H1 (cell line): ENCODE results near the gene SHC3. TPM values are rescaled to one million over a fixed set of nuclear protein-coding genes. Genes with fewer than 3 reads are reported as not detected.

Experiments
- CHD2 ChIP-seq: IDR thresholded peaks from 2 replicates; pipeline ENCODE4 v1.6.1; 2012; ENCODE audit warnings: low read length, improper control_type of control experiment
- EZH2 ChIP-seq: fragments of 200-600 bp; sonication (generic); IDR thresholded peaks from 2 replicates; pipeline ENCODE4 v1.7.1; 2012; ENCODE audit warnings: low read depth, mild to moderate bottlenecking, moderate library complexity, low read length, inconsistent platforms; ENCODE audit not compliant: severe bottlenecking
- GTF2F1 ChIP-seq: IDR thresholded peaks from 2 replicates; pipeline ENCODE4 v1.6.1; 2012; ENCODE audit warnings: low read depth, low read length, improper control_type of control experiment, borderline replicate concordance
- RNF2 ChIP-seq: fragments of 200-900, 300-1000 bp; sonication (generic); IDR thresholded peaks from 2 replicates; pipeline ENCODE4 v1.7.1; 2016; ENCODE audit warnings: borderline replicate concordance, low read depth, mild to moderate bottlenecking, antibody characterized with exemption, low read length; ENCODE audit not compliant: poor library complexity, severe bottlenecking; ENCODE audit errors: missing control alignments
- SAP30 ChIP-seq: fragments of 300-600 bp; sonication (generic); IDR thresholded peaks from 2 replicates; pipeline ENCODE4 v1.7.1; 2012; ENCODE audit warnings: low read length, moderate library complexity, mild to moderate bottlenecking, inconsistent platforms; ENCODE audit not compliant: insufficient read depth, insufficient replicate concordance
- TBP ChIP-seq: IDR thresholded peaks from 2 replicates; pipeline ENCODE4 v1.6.1; 2011; ENCODE audit warnings: low read depth, low read length, improper control_type of control experiment
- polyA plus RNA-seq, 7 experiments: library from polyadenylated mRNA; depleted of rRNA in 3 of 7; stranded (reverse) in 5 of 7; unstranded in 2 of 7; fragments of >200 nt in 5 of 7; fragments of 200-250 nt in 2 of 7; gene quantifications; 1 replicate in 5 of 7; 2 replicates in 1 of 7; 4 replicates in 1 of 7; pipeline versions ENCODE4 v1.2.1 to v1.2.3, GENCODE V29; 2011 to 2013; ENCODE audit warnings: missing spikeins in 2 of 7, mixed read lengths in 2 of 7
- total RNA-seq: library from RNA; stranded (reverse); fragmentation: NEBNext Ultra II Directional; extraction: Animal tissue kit (Norgen Biotek cat#: 25700); gene quantifications from 2 replicates; pipeline ENCODE4 v1.2.1, GENCODE V29; 2021
- TF ChIP-seq, protein P1 (sequence below): fragments of 300-600 bp; sonication (generic); IDR thresholded peaks from 2 replicates; pipeline ENCODE4 v1.7.1; 2012; ENCODE audit warnings: low read length, moderate library complexity, mild to moderate bottlenecking, inconsistent platforms; ENCODE audit not compliant: insufficient replicate concordance
- TF ChIP-seq, protein P2 (sequence below), 3 experiments: IDR thresholded peaks; 1 replicate in 2 of 3; 2 replicates in 1 of 3; pipeline versions ENCODE4 v1.5.1 to v1.6.1; 2011; ENCODE audit warnings: low read length in 3 of 3, mild to moderate bottlenecking in 3 of 3, inconsistent platforms in 2 of 3, low read depth in 1 of 3, moderate library complexity in 1 of 3; ENCODE audit not compliant: insufficient read depth in 1 of 3; ENCODE audit errors: control extremely low read depth in 1 of 3

The SHC3 gene
- total and polyA plus RNA-seq, 2 of the 8 experiments (the other 6 are each of a cell fraction or from before 2014, with no cell fraction given) = 1.4 to 7.1 TPM

DNA sequence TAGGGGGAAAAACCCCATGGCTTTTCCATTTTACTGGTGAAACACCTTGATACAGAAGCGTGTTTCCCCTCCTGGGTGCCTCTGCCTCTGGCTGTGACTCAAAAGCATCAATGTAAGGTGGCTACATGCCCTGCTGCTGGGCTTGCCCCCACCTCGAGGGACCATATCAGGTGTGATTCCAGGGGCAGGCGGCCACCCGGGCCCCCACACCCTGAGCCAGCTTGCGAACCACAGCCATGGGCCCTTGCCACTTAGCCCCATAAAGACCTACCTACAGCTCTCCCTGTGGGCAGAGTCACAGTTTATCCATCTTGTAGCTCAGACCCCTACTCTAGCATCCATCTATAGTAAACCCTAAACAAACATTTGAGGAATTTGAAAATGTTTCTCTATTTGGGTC lies 10.8 kb downstream of the SHC3 start (continued):
- TF ChIP-seq, protein P1, sequence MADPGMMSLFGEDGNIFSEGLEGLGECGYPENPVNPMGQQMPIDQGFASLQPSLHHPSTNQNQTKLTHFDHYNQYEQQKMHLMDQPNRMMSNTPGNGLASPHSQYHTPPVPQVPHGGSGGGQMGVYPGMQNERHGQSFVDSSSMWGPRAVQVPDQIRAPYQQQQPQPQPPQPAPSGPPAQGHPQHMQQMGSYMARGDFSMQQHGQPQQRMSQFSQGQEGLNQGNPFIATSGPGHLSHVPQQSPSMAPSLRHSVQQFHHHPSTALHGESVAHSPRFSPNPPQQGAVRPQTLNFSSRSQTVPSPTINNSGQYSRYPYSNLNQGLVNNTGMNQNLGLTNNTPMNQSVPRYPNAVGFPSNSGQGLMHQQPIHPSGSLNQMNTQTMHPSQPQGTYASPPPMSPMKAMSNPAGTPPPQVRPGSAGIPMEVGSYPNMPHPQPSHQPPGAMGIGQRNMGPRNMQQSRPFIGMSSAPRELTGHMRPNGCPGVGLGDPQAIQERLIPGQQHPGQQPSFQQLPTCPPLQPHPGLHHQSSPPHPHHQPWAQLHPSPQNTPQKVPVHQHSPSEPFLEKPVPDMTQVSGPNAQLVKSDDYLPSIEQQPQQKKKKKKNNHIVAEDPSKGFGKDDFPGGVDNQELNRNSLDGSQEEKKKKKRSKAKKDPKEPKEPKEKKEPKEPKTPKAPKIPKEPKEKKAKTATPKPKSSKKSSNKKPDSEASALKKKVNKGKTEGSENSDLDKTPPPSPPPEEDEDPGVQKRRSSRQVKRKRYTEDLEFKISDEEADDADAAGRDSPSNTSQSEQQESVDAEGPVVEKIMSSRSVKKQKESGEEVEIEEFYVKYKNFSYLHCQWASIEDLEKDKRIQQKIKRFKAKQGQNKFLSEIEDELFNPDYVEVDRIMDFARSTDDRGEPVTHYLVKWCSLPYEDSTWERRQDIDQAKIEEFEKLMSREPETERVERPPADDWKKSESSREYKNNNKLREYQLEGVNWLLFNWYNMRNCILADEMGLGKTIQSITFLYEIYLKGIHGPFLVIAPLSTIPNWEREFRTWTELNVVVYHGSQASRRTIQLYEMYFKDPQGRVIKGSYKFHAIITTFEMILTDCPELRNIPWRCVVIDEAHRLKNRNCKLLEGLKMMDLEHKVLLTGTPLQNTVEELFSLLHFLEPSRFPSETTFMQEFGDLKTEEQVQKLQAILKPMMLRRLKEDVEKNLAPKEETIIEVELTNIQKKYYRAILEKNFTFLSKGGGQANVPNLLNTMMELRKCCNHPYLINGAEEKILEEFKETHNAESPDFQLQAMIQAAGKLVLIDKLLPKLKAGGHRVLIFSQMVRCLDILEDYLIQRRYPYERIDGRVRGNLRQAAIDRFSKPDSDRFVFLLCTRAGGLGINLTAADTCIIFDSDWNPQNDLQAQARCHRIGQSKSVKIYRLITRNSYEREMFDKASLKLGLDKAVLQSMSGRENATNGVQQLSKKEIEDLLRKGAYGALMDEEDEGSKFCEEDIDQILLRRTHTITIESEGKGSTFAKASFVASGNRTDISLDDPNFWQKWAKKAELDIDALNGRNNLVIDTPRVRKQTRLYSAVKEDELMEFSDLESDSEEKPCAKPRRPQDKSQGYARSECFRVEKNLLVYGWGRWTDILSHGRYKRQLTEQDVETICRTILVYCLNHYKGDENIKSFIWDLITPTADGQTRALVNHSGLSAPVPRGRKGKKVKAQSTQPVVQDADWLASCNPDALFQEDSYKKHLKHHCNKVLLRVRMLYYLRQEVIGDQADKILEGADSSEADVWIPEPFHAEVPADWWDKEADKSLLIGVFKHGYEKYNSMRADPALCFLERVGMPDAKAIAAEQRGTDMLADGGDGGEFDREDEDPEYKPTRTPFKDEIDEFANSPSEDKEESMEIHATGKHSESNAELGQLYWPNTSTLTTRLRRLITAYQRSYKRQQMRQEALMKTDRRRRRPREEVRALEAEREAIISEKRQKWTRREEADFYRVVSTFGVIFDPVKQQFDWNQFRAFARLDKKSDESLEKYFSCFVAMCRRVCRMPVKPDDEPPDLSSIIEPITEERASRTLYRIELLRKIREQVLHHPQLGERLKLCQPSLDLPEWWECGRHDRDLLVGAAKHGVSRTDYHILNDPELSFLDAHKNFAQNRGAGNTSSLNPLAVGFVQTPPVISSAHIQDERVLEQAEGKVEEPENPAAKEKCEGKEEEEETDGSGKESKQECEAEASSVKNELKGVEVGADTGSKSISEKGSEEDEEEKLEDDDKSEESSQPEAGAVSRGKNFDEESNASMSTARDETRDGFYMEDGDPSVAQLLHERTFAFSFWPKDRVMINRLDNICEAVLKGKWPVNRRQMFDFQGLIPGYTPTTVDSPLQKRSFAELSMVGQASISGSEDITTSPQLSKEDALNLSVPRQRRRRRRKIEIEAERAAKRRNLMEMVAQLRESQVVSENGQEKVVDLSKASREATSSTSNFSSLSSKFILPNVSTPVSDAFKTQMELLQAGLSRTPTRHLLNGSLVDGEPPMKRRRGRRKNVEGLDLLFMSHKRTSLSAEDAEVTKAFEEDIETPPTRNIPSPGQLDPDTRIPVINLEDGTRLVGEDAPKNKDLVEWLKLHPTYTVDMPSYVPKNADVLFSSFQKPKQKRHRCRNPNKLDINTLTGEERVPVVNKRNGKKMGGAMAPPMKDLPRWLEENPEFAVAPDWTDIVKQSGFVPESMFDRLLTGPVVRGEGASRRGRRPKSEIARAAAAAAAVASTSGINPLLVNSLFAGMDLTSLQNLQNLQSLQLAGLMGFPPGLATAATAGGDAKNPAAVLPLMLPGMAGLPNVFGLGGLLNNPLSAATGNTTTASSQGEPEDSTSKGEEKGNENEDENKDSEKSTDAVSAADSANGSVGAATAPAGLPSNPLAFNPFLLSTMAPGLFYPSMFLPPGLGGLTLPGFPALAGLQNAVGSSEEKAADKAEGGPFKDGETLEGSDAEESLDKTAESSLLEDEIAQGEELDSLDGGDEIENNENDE = no peak
- TF ChIP-seq CHD2 (no peak), TBP (no peak), GTF2F1 (no peak), EZH2 (no peak), SAP30 (no peak), RNF2 (no peak)
- TF ChIP-seq, protein P2, sequence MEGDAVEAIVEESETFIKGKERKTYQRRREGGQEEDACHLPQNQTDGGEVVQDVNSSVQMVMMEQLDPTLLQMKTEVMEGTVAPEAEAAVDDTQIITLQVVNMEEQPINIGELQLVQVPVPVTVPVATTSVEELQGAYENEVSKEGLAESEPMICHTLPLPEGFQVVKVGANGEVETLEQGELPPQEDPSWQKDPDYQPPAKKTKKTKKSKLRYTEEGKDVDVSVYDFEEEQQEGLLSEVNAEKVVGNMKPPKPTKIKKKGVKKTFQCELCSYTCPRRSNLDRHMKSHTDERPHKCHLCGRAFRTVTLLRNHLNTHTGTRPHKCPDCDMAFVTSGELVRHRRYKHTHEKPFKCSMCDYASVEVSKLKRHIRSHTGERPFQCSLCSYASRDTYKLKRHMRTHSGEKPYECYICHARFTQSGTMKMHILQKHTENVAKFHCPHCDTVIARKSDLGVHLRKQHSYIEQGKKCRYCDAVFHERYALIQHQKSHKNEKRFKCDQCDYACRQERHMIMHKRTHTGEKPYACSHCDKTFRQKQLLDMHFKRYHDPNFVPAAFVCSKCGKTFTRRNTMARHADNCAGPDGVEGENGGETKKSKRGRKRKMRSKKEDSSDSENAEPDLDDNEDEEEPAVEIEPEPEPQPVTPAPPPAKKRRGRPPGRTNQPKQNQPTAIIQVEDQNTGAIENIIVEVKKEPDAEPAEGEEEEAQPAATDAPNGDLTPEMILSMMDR (IDR thresholded peaks at IDR 0.05; ENCODE audit: control extremely low read depth in 1 of 3, insufficient read depth in 1 of 3, low read depth in 1 of 3, low read length in 3 of 3) = no peak
